Esophagus (tissue), 2 donors: Measurements from ENCODE around the gene SNCB. TPM values are rescaled to one million over a fixed set of nuclear protein-coding genes. Genes with fewer than 3 reads are reported as not detected.
A peak's percentile ranks its signal among the peaks of the same experiment; 100 is the strongest.

Experiments
- H3K27ac ChIP-seq, 2 donors: one replicate each; pipeline ENCODE4 v1.5.1; 2013; ENCODE audit warnings: low read depth in 2 of 2, mild to moderate bottlenecking in 2 of 2, inconsistent platforms in 1 of 2, low read length in 1 of 2, moderate library complexity in 1 of 2
- H3K27me3 ChIP-seq, 2 donors: one replicate each; pipeline ENCODE4 v1.6.1; 2013; ENCODE audit warnings: low read length in 2 of 2, control low read depth in 1 of 2, mild to moderate bottlenecking in 1 of 2; ENCODE audit not compliant: insufficient read depth in 2 of 2, control insufficient read depth in 1 of 2
- H3K36me3 ChIP-seq, 2 donors: one replicate each; pipeline ENCODE4 v1.6.1; 2013; ENCODE audit warnings: low read length in 1 of 2; ENCODE audit not compliant: control insufficient read depth in 2 of 2, insufficient read depth in 2 of 2
- H3K4me1 ChIP-seq, 2 donors: one replicate each; pipeline ENCODE4 v1.6.1; 2013; ENCODE audit warnings: low read length in 1 of 2; ENCODE audit not compliant: control insufficient read depth in 2 of 2, insufficient read depth in 2 of 2
- H3K4me3 ChIP-seq, 2 donors: one replicate each; pipeline ENCODE4 v1.5.1; 2013; ENCODE audit warnings: low read length in 2 of 2, mild to moderate bottlenecking in 2 of 2, low read depth in 1 of 2, moderate library complexity in 1 of 2
- H3K9me3 ChIP-seq, 2 donors: one replicate each; pipeline ENCODE4 v1.6.1; 2013; ENCODE audit warnings: mild to moderate bottlenecking in 2 of 2, low read depth in 1 of 2, low read length in 1 of 2, moderate library complexity in 1 of 2; ENCODE audit not compliant: control insufficient read depth in 2 of 2, insufficient read depth in 1 of 2
- WGBS, 2 donors: extraction: QIAGEN DNeasy Blood & Tissue Kit; methylation state at CpG; one replicate each; pipeline ENCODE4 v1.1.7; 2013; 5-methylcytosine and 5-hydroxymethylcytosine counted together
- polyA plus RNA-seq, 2 donors: library from polyadenylated mRNA; stranded (reverse); fragments of 200-250 nt; gene quantifications; one replicate each; pipeline ENCODE4 v1.2.3, GENCODE V29; 2013
- donor health status: healthy with polysubstance abuse.
- donor health status: Bipolar disorder and iron deficiency.

Gene SNCB
- polyA plus RNA-seq, 2 donors = not detected

DNA sequence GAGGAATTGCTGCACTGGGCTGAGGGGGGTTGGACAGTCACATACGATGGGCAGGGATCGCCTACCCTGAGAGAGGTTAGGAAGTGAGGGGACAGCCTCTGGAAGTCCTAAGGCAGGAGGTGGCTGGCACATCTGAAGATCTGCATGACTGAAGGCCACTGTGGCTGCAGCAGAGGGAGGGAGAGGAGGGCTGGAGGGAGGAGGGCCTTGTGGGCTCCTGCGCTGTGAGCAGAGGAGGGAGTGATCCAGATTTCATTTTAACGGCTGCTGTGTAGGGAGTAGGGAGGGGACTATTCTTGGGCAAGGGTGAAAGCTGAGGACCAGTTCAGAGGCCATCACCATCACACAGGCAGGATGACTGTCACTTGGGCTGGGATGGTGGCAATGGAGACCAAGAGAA lies 7.2 kb upstream of the SNCB start:
- Histone ChIP-seq H3K36me3 (no peaks in the 10 kb centered on the region), H3K9me3 (peaks cover 0 to 3% of the 10 kb centered on the region in 2 donors), H3K4me1 (no peaks in the 10 kb centered on the region), H3K4me3 (no peak overlapping the region), H3K27ac (no peak overlapping the region), H3K27me3 (no peaks in the 10 kb centered on the region)
- WGBS, 2 donors = 52 to 62% methylated on average over 4 of the region's 4 CpGs

DNA sequence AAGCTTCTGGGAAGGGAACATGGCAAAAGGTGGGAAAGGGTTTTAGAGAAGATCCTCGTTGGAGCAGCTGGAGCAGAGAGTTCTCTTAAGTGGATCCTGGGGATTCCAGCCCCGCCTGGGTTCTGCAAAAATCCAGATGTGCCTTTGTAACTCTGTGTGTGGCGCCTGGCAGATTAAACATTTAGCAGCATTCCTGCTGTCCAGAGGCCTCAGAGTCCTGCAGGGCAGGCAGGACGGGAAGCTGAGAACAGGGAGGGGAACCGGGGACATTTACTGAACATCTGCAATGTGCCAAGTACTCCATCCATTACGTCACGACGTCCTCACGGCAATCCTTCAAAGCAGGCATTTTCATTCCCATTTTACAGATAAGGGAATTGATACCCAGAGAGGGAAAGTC lies 6.1 kb upstream of the SNCB start:
- no peaks in the 10 kb centered on the region for H3K27me3 ChIP-seq
- WGBS, 2 donors = 42 to 45% methylated on average over 9 of the region's 9 CpGs
- no peak overlapping the region for H3K27ac ChIP-seq
- no peaks in the 10 kb centered on the region for H3K36me3 ChIP-seq
- H3K4me3 ChIP-seq = no peak overlapping the region
- no peaks in the 10 kb centered on the region for H3K4me1 ChIP-seq
- H3K9me3 ChIP-seq = peaks cover 0 to 3% of the 10 kb centered on the region in 2 donors

DNA sequence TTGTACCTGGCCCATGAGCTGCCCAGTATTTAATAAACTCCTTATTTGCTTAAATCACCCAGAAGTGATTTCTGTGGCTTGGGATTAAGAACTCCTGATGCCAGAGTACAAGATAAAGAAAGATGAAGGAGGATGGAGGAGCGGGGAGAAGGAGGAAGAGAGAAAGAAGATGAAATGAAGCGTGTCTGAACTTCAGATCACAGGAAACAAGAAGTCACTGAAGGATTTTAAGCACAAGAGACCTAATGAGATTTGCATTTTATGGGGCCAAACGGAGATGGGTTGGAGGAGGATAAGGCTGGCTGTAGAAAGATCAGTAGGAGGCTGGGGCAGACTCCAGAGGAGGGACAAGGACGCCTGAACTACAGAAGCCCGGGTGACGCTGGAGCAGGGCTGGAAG lies 3.3 kb upstream of the SNCB start:
- Histone ChIP-seq H3K9me3 (peaks cover 0 to 3% of the 10 kb centered on the region in 2 donors), H3K4me1 (peaks cover 12 to 13% of the 10 kb centered on the region in 2 donors), H3K27me3 (no peaks in the 10 kb centered on the region), H3K36me3 (no peaks in the 10 kb centered on the region), H3K27ac (no peak overlapping the region), H3K4me3 (no peak overlapping the region)
- WGBS, 2 donors = 24 to 28% methylated on average over 6 of the region's 6 CpGs

DNA sequence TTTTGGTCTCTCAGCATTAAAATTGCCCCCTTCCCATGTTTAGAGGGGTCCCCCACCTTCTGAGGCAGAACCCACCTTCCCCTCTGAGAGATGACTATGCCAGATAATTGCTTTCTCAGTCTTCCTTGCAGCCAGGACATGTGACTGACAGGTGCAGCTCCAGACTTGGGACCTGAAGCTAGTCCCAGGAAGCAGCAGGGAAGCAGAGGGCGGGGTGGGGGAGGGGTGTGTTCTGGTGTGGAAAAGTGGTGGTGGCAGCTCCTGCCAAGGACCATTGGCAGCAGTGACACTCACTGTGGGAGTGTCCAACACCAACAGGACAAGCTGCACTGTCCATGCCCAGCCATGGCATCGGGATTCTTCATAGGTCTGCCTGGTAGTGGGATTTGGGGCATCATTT lies 2.4 kb upstream of the SNCB start:
- H3K27me3 ChIP-seq = peaks cover 0 to 2% of the 10 kb centered on the region in 2 donors
- peaks cover 12 to 13% of the 10 kb centered on the region in 2 donors for H3K4me1 ChIP-seq
- peaks cover 0 to 3% of the 10 kb centered on the region in 2 donors for H3K9me3 ChIP-seq
- no peaks in the 10 kb centered on the region for H3K36me3 ChIP-seq
- H3K27ac ChIP-seq = no peak overlapping the region
- H3K4me3 ChIP-seq = no peak overlapping the region
- WGBS, 2 donors = 81 to 84% methylated on average over 2 of the region's 2 CpGs

DNA sequence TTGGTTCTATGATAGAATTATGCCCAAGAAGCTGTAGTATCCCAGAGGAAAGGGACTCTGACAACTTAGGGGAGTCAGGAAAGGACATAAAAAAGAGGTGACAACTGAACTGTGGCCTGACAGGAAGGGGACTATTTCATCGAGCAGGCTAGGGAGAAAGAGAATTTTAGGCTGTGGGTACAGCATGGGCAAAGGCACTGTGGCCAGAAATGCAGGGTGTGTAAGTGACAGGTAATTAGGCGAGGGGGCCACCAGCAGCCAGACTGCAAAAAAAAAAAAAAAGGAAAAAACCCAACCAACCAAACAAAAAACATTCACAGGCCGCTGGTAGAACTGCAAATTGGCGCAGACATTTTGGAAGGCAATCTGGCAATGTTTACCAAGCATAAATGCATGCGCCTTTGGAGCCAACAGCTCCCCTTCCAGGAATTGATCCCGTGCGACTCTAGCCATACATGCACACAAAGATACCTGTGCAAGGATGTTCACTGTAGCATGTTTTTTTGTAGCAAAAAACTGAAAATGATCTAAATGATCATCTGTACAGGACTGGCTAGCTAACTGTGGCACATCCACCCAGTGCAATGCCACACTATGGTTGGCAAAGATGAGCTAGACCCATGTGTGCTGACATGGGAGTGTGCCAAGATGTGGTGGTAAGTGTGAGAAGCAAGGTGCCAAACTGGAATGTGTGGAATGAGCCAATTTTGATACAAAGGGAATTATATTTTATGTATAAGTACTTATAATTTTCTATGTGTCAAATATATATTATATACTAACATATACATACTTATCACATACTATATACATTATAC lies 1.3 kb upstream of the SNCB start:
- Histone ChIP-seq H3K27me3 (peaks cover 0 to 5% of the 10 kb centered on the region in 2 donors), H3K4me3 (no peak overlapping the region), H3K27ac (no peak overlapping the region), H3K36me3 (no peaks in the 10 kb centered on the region), H3K4me1 (peaks cover 12 to 16% of the 10 kb centered on the region in 2 donors), H3K9me3 (peaks cover 0 to 3% of the 10 kb centered on the region in 2 donors)
- WGBS, 2 donors = 63 to 68% methylated on average over 7 of the region's 7 CpGs

DNA sequence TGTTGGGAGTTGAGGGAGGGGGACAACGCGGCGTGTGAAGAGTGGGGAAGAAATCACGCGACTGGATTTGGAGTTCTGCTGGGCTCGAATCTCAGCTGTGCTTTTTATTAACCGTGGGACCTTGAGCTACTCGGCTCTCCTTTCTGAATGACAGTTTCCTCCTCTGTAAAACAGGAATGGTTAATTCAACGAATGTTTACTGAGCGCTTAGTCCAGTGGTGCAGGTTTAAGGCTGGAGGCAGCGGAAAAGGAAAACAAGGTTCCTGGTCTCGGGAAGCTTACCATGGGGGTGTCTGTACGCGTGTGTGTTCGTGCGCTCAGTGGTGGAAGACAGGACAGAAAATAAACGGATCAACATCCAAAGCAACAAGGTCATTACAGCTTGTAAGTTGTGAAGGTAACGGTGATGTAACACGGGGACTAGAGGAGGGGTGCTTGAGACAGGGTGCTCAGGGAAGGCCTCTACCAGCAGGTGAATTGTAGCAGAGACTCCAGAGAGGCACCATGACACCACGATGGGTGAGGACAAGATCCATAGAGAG lies 418 bp upstream of the SNCB start:
- Histone ChIP-seq H3K9me3 (peaks cover 0 to 3% of the 10 kb centered on the region in 2 donors), H3K36me3 (no peaks in the 10 kb centered on the region), H3K27me3 (peaks cover 0 to 7% of the 10 kb centered on the region in 2 donors), H3K4me3 (peak overlapping the region in 1 of 2 donors; percentile 17), H3K4me1 (peaks cover 12 to 16% of the 10 kb centered on the region in 2 donors), H3K27ac (no peak overlapping the region)
- WGBS, 2 donors = 6 to 10% methylated on average over 20 of the region's 20 CpGs

DNA sequence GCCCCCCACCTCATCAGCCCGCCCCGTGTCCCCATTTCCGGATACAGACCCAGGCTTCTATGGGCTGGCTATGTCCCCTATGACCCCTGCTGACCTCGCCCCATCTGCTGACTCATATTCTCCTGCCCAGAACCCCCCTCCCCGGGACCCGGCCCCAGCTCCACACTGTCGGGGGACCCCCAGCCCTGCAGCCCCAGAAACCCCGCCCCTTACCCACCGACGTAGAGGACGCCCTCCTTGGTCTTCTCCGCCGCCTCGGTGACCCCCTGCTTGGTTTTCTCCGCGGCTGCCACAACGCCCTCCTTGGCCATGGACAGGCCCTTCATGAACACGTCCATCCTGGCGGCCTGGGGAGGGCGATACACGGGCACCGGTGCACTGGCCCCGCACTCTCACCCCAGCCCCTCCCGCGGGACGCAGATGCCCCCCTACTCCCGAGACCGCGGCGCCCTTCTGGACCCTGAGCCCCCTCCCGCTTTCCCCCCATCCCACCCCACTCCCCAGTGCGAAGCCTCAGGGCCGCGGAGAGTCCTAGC lies 949 bp downstream of the SNCB start:
- no peaks in the 10 kb centered on the region for H3K9me3 ChIP-seq
- H3K4me3 ChIP-seq = no peak overlapping the region
- peaks cover 0 to 7% of the 10 kb centered on the region in 2 donors for H3K27me3 ChIP-seq
- peaks cover 12 to 16% of the 10 kb centered on the region in 2 donors for H3K4me1 ChIP-seq
- WGBS, 2 donors = 8 to 9% methylated on average over 33 to 34 of the region's 34 CpGs
- no peak overlapping the region for H3K27ac ChIP-seq
- H3K36me3 ChIP-seq = no peaks in the 10 kb centered on the region

DNA sequence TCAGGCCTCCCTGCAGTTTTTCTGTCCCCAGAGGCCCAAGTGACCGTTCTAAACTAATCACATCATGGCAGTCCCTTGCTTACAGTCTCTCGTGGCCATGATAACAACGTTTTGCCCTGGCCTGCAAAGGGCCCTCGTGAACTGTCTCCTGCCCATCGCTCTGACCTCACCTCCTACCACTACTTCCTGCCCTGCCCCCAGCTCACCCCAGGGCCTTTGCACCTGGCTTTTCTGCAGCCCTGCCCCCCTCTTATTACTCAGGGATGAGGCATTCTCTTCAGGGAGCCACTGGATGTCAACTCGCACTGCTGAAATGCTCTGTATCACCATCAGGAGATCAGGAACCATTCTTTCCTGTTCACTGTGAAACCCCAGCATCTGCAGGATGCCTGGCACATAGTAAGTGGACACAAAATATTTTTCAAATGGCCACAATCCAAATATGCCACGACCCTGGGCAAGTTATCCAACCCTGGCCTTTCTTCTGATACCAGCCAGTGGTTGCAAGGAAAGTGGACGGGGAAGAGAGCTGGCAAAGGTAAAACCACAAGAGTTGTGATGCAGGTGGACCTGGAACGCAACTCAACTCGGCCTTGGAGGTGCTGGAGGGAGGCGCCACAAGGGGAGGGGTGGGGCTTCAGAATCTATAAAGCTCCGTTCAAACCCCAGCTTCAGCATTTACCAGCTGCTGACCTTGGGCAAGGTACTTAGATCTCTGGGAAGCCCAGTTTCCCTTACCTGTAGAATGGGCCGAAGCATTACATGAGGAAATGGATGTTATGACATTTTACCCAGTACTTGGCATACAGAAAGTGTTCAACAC lies 1.7 kb downstream of the SNCB start:
- WGBS, 2 donors = 50 to 52% methylated on average over 13 of the region's 13 CpGs
- Histone ChIP-seq H3K4me3 (no peak overlapping the region), H3K9me3 (no peaks in the 10 kb centered on the region), H3K27me3 (peaks cover 0 to 7% of the 10 kb centered on the region in 2 donors), H3K27ac (no peak overlapping the region), H3K36me3 (no peaks in the 10 kb centered on the region), H3K4me1 (peaks cover 12 to 16% of the 10 kb centered on the region in 2 donors)

DNA sequence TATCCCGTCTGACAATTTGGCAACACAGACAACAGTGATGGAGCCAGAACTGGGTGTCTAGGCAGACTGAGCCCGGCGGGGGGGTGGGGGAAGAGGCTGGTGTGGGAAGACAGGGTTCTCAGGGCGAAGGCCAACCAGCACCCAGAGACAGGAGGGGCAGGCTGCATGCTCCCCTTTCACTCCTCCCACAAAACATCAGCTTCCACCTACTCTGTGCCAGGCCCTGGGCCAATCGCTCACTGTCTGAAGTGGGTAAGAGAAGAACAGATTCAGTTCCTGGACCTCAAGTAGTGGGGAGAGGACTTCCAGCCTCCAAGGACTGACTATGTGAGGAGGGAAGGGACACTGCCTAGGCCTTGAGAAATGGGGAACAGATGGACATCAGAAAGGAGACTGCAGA lies 2.8 kb downstream of the SNCB start:
- H3K27me3 ChIP-seq = peaks cover 0 to 7% of the 10 kb centered on the region in 2 donors

More for the DNA sequence above, 2.8 kb downstream of the SNCB start:
- Histone ChIP-seq H3K36me3 (no peaks in the 10 kb centered on the region), H3K27ac (no peak overlapping the region), H3K4me1 (peaks cover 12 to 16% of the 10 kb centered on the region in 2 donors), H3K9me3 (no peaks in the 10 kb centered on the region), H3K4me3 (no peak overlapping the region)
- WGBS, 2 donors = 62 to 75% methylated on average over 5 of the region's 5 CpGs
